K562 (cell line): ENCODE measurements around the gene ZSWIM4. TPM values are rescaled to one million over a fixed set of nuclear protein-coding genes. Genes with fewer than 3 reads are reported as not detected.

Experiments
- ATF1 ChIP-seq, 2 experiments: fragments of 450-650 bp in 1 of 2; IDR thresholded peaks; 2 replicates each; pipeline ENCODE4 v1.6.1; 2016; ENCODE audit warnings: missing compliant biosample characterization in 1 of 2, missing genetic modification characterization in 1 of 2
- ATF7 ChIP-seq: fragments of 450-650 bp; IDR thresholded peaks from 2 replicates; pipeline ENCODE4 v1.7.1; 2014; ENCODE audit warnings: mild to moderate bottlenecking, moderate library complexity
- CC2D1A ChIP-seq: fragments of 450-650 bp; IDR thresholded peaks from 2 replicates; pipeline ENCODE4 v1.6.1; 2017; ENCODE audit warnings: mild to moderate bottlenecking
- E2F3 ChIP-seq: fragments of 250-450 bp; sonication (Bioruptor Pico); IDR thresholded peaks from 2 replicates; pipeline ENCODE4 v1.4.0; 2020; ENCODE audit warnings: mild to moderate bottlenecking
- ETV5 ChIP-seq: sonication (generic); formaldehyde crosslinking; IDR thresholded peaks from 2 replicates; pipeline ENCODE4 v1.4.0; 2020; ENCODE audit warnings: low read depth, mild to moderate bottlenecking, missing genetic modification reagents
- POLR2G ChIP-seq: fragments of 200-400 bp; formaldehyde crosslinking; IDR thresholded peaks from 2 replicates; pipeline ENCODE4 v1.6.1; 2017; ENCODE audit warnings: low read depth, mild to moderate bottlenecking, antibody characterized with exemption, low read length, moderate library complexity
- RHOXF2B ChIP-seq: fragments of 250-450 bp; sonication (Bioruptor Pico); conservative IDR thresholded peaks from 2 replicates; pipeline ENCODE4 v1.5.1; 2021
- SIN3B ChIP-seq: fragments of 450-650 bp; IDR thresholded peaks from 2 replicates; pipeline ENCODE4 v1.6.1; 2017; ENCODE audit warnings: low read depth, mild to moderate bottlenecking, moderate library complexity
- SRF ChIP-seq, 2 experiments: fragments of 250-450, 450-650 bp in 1 of 2; sonication (Bioruptor Pico) in 1 of 2; sonication (generic) in 1 of 2; formaldehyde crosslinking; IDR thresholded peaks; 2 replicates each; pipeline versions ENCODE4 v1.5.0 to v1.5.1; 2020 to 2022; ENCODE audit warnings: mild to moderate bottlenecking in 1 of 2, missing genetic modification reagents in 1 of 2
- YY1 ChIP-seq, 3 experiments: IDR thresholded peaks; 2 replicates each; pipeline ENCODE4 v1.6.1; 2011; ENCODE audit warnings: low read length in 2 of 3, mild to moderate bottlenecking in 2 of 3, moderate library complexity in 2 of 3, borderline replicate concordance in 1 of 3, control low read depth in 1 of 3, low read depth in 1 of 3; ENCODE audit not compliant: insufficient read depth in 3 of 3, insufficient replicate concordance in 2 of 3, control insufficient read depth in 1 of 3, insufficient read length in 1 of 3; ENCODE audit errors: extremely low read depth in 1 of 3
- ZBTB12 ChIP-seq: fragments of 250-450 bp; sonication (Bioruptor Pico); IDR thresholded peaks from 2 replicates; pipeline ENCODE4 v1.4.0; 2020
- ZNF165 ChIP-seq: fragments of 250-450 bp; sonication (Bioruptor Pico); IDR thresholded peaks from 2 replicates; pipeline ENCODE4 v1.4.0; 2020; ENCODE audit warnings: borderline replicate concordance
- ZNF197 ChIP-seq: fragments of 200-800 bp; sonication (Bioruptor generic); IDR thresholded peaks from 2 replicates; pipeline ENCODE4 v1.6.1; 2016; ENCODE audit warnings: low read depth, missing genetic modification characterization, missing compliant biosample characterization
- ZNF23 ChIP-seq: fragments of 250-450 bp; sonication (Bioruptor Pico); IDR thresholded peaks from 2 replicates; pipeline ENCODE4 v1.4.0; 2020; ENCODE audit warnings: mild to moderate bottlenecking
- ZNF354B ChIP-seq: fragments of 250-450 bp; sonication (Bioruptor Pico); IDR thresholded peaks from 2 replicates; pipeline ENCODE4 v1.4.0; 2020
- polyA plus RNA-seq, 8 experiments: library from polyadenylated mRNA; depleted of rRNA in 4 of 8; stranded (reverse) in 5 of 8; unstranded in 3 of 8; fragments of >200 nt; fragmentation: Nextera tagmentation in 2 of 8; fragmentation: Illumina TruSeq in 1 of 8; extraction: Ambion mirVana in 2 of 8; extraction: Trizol in 1 of 8; gene quantifications; 2 replicates each; pipeline versions ENCODE4 v1.2.1 to v1.2.3, GENCODE V29; 2011 to 2014; ENCODE audit warnings: inconsistent platforms in 1 of 8, missing spikeins in 1 of 8
- total RNA-seq, 7 experiments: library from RNA; depleted of rRNA in 6 of 7; stranded (reverse); fragments of >200 nt in 6 of 7; fragmentation: Illumina TruSeq in 2 of 7; extraction: Trizol in 2 of 7; gene quantifications; 2 replicates each; pipeline versions ENCODE4 v1.2.1 to v1.2.3, GENCODE V29; 2011 to 2021; ENCODE audit warnings: low replicate concordance in 1 of 7

Gene ZSWIM4
- total and polyA plus RNA-seq, 9 of the 15 experiments (the other 6 are each of a cell fraction or from before 2014, with no cell fraction given) = 0.25 to 3.7 (median 0.79) TPM; not detected in 2

GRCh38 chr19:13880059-13881043 lies 85.1 kb downstream of the ZSWIM4 start (continued):
- TF ChIP-seq POLR2G (peak; percentile 75), ZNF23 (CRISPR knock-in tag) (no peak), CC2D1A (peak; percentile 90; the same call in 1 of the 2 replicates), ZNF197 (CRISPR knock-in tag) (no peak), ATF7 (peak; percentile 94), YY1 (IDR thresholded peaks at IDR 0.05; ENCODE audit: borderline replicate concordance in 1 of 3, control insufficient read depth in 1 of 3, extremely low read depth in 1 of 3, insufficient read depth in 3 of 3, insufficient read length in 1 of 3, insufficient replicate concordance in 2 of 3, low read depth in 1 of 3, low read length in 2 of 3) (peak in 2 of 3 experiments; percentile 58 to 74), ZNF354B (CRISPR knock-in tag) (no peak), ZNF165 (CRISPR knock-in tag) (no peak), RHOXF2B (CRISPR knock-in tag) (no peak), SRF (CRISPR knock-in tag; IDR thresholded peaks at IDR 0.05) (peak in 1 of 2 experiments; percentile 69; a peak in 1 of 4 replicates), SIN3B (peak; percentile 44; the same call in 1 of the 2 replicates), ETV5 (CRISPR knock-in tag) (peak; percentile 64; the same call in 1 of the 2 replicates), ATF1 (CRISPR knock-in tag; IDR thresholded peaks at IDR 0.05) (no peak; the same call in 1 of the 2 replicates), ATF1 (tag; IDR thresholded peaks at IDR 0.05) (peak; percentile 95), ZBTB12 (CRISPR knock-in tag) (peak; percentile 73), E2F3 (CRISPR knock-in tag) (no peak)
